MCF 10A (cell line): Measurements from ENCODE around the gene CDK16. TPM values are rescaled to one million over a fixed set of nuclear protein-coding genes. Genes with fewer than 3 reads are reported as not detected.

Experiments
- BruUV-seq: library from RNA; stranded (reverse); fragments of 400-500 nt; replicated peaks from 2 replicates; lab custom pipeline; 2021; lab: Mats Ljungman, UMichigan
- CTCF ChIA-PET: fragments of 300-600 bp; sonication (Branson Sonifier 250); formaldehyde crosslinking; extraction: SDS; loops from one replicate; lab custom pipeline; 2021; ENCODE audit warnings: antibody characterized with exemption, inconsistent platforms; lab: Yijun Ruan, JAX
- POLR2A ChIA-PET: fragments of 300-600, 350-650 bp; sonication (Branson Sonifier 250); formaldehyde crosslinking; extraction: SDS; loops from one replicate; lab custom pipeline; 2020; ENCODE audit warnings: antibody characterized with exemption, inconsistent platforms; lab: Yijun Ruan, JAX
- DNase-seq: peaks from one replicate; pipeline ENCODE4 v3.0.0-alpha.2; 2018; ENCODE audit not compliant: unreplicated experiment
- H3K27ac Mint-ChIP-seq: one replicate; pipeline ENCODE4 v1.8.0; 2022; ENCODE audit warnings: mild to moderate bottlenecking, low read depth, mixed read lengths; ENCODE audit not compliant: unreplicated experiment
- H3K27me3 Mint-ChIP-seq: one replicate; pipeline ENCODE4 v1.8.0; 2022; ENCODE audit warnings: mixed read lengths; ENCODE audit not compliant: insufficient read depth, unreplicated experiment
- H3K36me3 Mint-ChIP-seq: one replicate; pipeline ENCODE4 v1.8.0; 2022; ENCODE audit warnings: mild to moderate bottlenecking, moderate library complexity, mixed read lengths; ENCODE audit not compliant: insufficient read depth, unreplicated experiment
- H3K4me1 Mint-ChIP-seq: one replicate; pipeline ENCODE4 v1.8.0; 2022; ENCODE audit warnings: mixed read lengths; ENCODE audit not compliant: insufficient read depth, unreplicated experiment
- H3K4me3 Mint-ChIP-seq: one replicate; pipeline ENCODE4 v1.8.0; 2022; ENCODE audit warnings: mild to moderate bottlenecking, moderate library complexity, mixed read lengths; ENCODE audit not compliant: unreplicated experiment
- H3K9me3 Mint-ChIP-seq: one replicate; pipeline ENCODE4 v1.8.0; 2022; ENCODE audit warnings: mixed read lengths; ENCODE audit not compliant: unreplicated experiment
- CTCF ChIP-seq: fragments of 200-600 bp; IDR thresholded peaks from one replicate; pipeline ENCODE4 v1.8.0; 2022; ENCODE audit warnings: antibody characterized with exemption, mild to moderate bottlenecking; ENCODE audit not compliant: unreplicated experiment
- intact Hi-C: fragments of 100-400 bp; cut with micrococcal nuclease; formaldehyde crosslinking; loops from 2 replicates; pipeline ENCODE4 v1.14.1; 2022
- total RNA-seq: library from RNA; stranded (reverse); gene quantifications from 2 replicates; pipeline ENCODE4 v1.2.3, GENCODE V29; 2022

CDK16 gene
- total RNA-seq, 1 experiment from 2014 or later, result 138 TPM

- peaks cover 28% of the 10 kb centered on the region for H3K36me3 Mint-ChIP-seq
- H3K4me3 Mint-ChIP-seq, result no peak overlapping the region
- H3K4me1 Mint-ChIP-seq, result peaks cover 1% of the 10 kb centered on the region
- DNase-seq, result no peak
- ChIA-PET POLR2A (no interaction called here), CTCF (interaction anchor here (0.5 to 1.0 kb wide), 2 partner anchors 9 to 144 kb away, joined by 3 read pairs; no protein-coding TSS in a partner anchor)
- H3K27me3 Mint-ChIP-seq, result peaks cover 63% of the 10 kb centered on the region
- peaks cover 5% of the 10 kb centered on the region for H3K9me3 Mint-ChIP-seq
- intact Hi-C loops, result no loop called here
- TF ChIP-seq CTCF, result no peak
- BruUV-seq, result no TSS peak
- no peak overlapping the region for H3K27ac Mint-ChIP-seq
Observed at GRCh38 chrX:47240619-47241018, 22.1 kb downstream of the CDK16 start.

DNA sequence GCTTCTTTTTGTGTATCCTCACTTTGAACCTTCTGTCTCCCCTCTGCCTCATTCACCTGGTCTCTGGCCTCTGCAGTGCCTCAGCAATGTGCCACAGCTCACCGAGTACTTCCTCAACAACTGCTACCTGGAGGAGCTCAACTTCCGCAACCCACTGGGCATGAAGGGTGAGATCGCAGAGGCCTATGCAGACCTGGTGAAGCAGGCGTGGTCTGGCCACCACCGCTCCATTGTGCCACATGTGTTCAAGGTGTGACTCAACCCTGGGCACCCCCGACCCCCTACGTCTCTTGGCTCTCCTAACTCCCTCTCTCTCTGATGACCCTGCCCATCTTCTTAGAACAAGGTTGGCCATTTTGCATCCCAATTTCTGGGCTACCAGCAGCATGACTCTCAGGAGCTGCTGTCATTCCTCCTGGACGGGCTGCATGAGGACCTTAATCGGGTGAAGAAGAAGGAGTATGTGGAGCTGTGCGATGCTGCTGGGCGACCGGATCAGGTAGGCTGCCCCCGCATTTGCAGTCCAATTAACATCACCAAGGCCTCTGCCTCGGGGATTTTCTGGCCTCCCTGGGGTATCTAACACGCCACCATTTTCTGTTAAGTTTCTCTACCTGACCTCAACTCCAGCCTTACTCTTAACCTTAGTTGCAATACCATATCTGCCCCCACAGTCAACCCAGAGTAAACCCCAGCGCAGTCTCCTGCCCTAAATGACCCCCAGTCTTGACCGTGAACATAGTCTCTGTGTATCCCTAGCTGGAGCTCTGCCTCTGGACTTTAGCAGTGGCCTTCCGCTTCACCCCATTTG, 22.9 kb downstream of the CDK16 start:
- intact Hi-C loops, result no loop called here
- no TSS peak for BruUV-seq
- H3K4me1 Mint-ChIP-seq, result no peaks in the 10 kb centered on the region
- TF ChIP-seq CTCF, result no peak
- peaks cover 27% of the 10 kb centered on the region for H3K36me3 Mint-ChIP-seq
- no peak overlapping the region for H3K27ac Mint-ChIP-seq
- ChIA-PET POLR2A (no interaction called here), CTCF (interaction anchor here (0.5 kb wide), 1 partner anchor 9 kb away, joined by 3 read pairs; no protein-coding TSS in a partner anchor)
- peaks cover 5% of the 10 kb centered on the region for H3K9me3 Mint-ChIP-seq
- peaks cover 66% of the 10 kb centered on the region for H3K27me3 Mint-ChIP-seq
- no peak overlapping the region for H3K4me3 Mint-ChIP-seq
- DNase-seq, result no peak

DNA sequence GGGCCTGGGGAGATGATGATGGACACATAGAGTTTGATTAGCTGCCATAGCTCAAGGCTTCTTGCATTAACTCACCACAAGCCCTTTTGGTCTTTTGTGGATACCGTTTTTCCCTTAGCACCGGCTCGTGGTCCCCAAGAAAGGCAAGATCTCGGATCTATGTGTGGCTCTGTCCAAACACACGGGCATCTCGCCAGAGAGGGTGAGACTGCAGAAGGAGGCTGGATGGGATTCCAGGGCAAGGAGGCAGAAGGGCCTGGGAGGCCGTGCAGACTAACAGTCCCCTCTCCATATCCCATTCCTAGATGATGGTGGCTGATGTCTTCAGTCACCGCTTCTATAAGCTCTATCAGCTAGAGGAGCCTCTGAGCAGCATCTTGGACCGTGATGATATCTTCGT, 23.8 kb downstream of the CDK16 start:
- intact Hi-C loops, result no loop called here
- POLR2A ChIA-PET, result no interaction called here
- no peak for TF ChIP-seq CTCF
- peaks cover 5% of the 10 kb centered on the region for H3K9me3 Mint-ChIP-seq
- no TSS peak for BruUV-seq
- no peak for DNase-seq
- H3K36me3 Mint-ChIP-seq, result peaks cover 27% of the 10 kb centered on the region
- H3K4me3 Mint-ChIP-seq, result no peak overlapping the region
- CTCF ChIA-PET, result no interaction called here
- H3K4me1 Mint-ChIP-seq, result no peaks in the 10 kb centered on the region
- H3K27ac Mint-ChIP-seq, result no peak overlapping the region
- peaks cover 63% of the 10 kb centered on the region for H3K27me3 Mint-ChIP-seq

DNA sequence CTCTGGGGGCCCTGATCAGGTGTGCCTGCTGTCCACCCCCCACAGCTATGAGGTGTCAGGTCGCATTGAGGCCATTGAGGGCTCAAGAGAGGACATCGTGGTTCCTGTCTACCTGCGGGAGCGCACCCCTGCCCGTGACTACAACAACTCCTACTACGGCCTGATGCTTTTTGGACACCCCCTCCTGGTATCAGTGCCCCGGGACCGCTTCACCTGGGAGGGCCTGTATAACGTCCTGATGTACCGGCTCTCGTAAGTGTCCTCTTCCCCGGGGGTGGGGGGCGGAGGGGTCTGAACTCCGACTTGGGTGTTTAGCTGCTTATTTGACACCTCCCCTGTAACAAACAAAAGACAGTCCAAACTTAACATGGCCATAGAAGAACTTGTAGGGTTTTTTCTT, 24.9 kb downstream of the CDK16 start:
- Mint-ChIP-seq H3K27ac (no peak overlapping the region), H3K4me1 (no peaks in the 10 kb centered on the region), H3K4me3 (no peak overlapping the region), H3K27me3 (peaks cover 69% of the 10 kb centered on the region), H3K9me3 (peaks cover 5% of the 10 kb centered on the region), H3K36me3 (peaks cover 27% of the 10 kb centered on the region)
- no peak for DNase-seq
- intact Hi-C loops, result no loop called here
- POLR2A ChIA-PET, result no interaction called here
- no peak for TF ChIP-seq CTCF
- BruUV-seq, result no TSS peak
- CTCF ChIA-PET, result no interaction called here
